AG04450 (cell line): ENCODE results near the gene ALOX12B. TPM values are rescaled to one million over a fixed set of nuclear protein-coding genes. Genes with fewer than 3 reads are reported as not detected.

Experiments used
- CTCF ChIA-PET: fragments of 300-600, 350-600 bp; formaldehyde crosslinking; extraction: SDS; loops from one replicate; lab custom pipeline; 2022; ENCODE audit warnings: antibody characterized with exemption, inconsistent platforms; lab: Charles Lee
- POLR2A ChIA-PET: fragments of 350-600 bp; formaldehyde crosslinking; extraction: SDS; loops from one replicate; lab custom pipeline; 2021; ENCODE audit warnings: antibody characterized with exemption, inconsistent platforms; lab: Yijun Ruan, JAX
- DNase-seq: peaks from one replicate; pipeline ENCODE4 v3.0.0-alpha.2; 2011; ENCODE audit warnings: low read depth, low spot score
- H3K27ac ChIP-seq: one replicate; pipeline ENCODE4 v1.5.1; 2012; ENCODE audit warnings: low read depth, low read length, control low read depth
- H3K27me3 ChIP-seq: one replicate; pipeline ENCODE4 v1.6.0; 2012; ENCODE audit warnings: low read length; ENCODE audit not compliant: control insufficient read depth, insufficient read depth
- H3K4me3 ChIP-seq: 2 replicates; pipeline ENCODE4 v1.5.1; 2011; ENCODE audit warnings: mild to moderate bottlenecking, low read depth, low read length, control low read depth
- H3K9me3 ChIP-seq: 2 replicates; pipeline ENCODE4 v1.5.1; 2012; ENCODE audit warnings: low read length; ENCODE audit not compliant: control insufficient read depth, insufficient read depth
- CTCF ChIP-seq: IDR thresholded peaks from 2 replicates; pipeline ENCODE4 v1.5.1; 2011; ENCODE audit warnings: low read depth, low read length, control low read depth, inconsistent platforms
- polyA plus RNA-seq: library from polyadenylated mRNA; depleted of rRNA; stranded (reverse); fragments of >200 nt; gene quantifications from 2 replicates; pipeline ENCODE4 v1.2.3, GENCODE V29; 2011

The ALOX12B gene
- polyA plus RNA-seq, 1 experiment, result not detected

GRCh38 chr17:8118769-8119580, 31.5 kb upstream of the ALOX12B start:
- peaks cover 32% of the 10 kb centered on the region for H3K27me3 ChIP-seq
- H3K4me3 ChIP-seq, result peak overlapping the region; percentile 76
- POLR2A ChIA-PET, result interaction anchor here (0.6 to 2.8 kb wide), 11 partner anchors 32 to 141 kb away, joined by 3 to 18 read pairs (median 3); partner anchors contain the start of genes AURKB and BORCS6
- H3K9me3 ChIP-seq, result no peaks in the 10 kb centered on the region; the same call in 1 of the 2 replicates
- TF ChIP-seq CTCF, result peak; percentile 90
- CTCF ChIA-PET, result interaction anchor here (0.5 to 3.8 kb wide), 47 partner anchors 8 to 332 kb away, joined by 3 to 71 read pairs (median 5); partner anchors contain the start of genes BORCS6 and SLC25A35
- DNase-seq, result peak; percentile 59
- peak overlapping the region; percentile 31 for H3K27ac ChIP-seq

- POLR2A ChIA-PET, result interaction anchor here (0.6 to 2.8 kb wide), 2 partner anchors 55 to 142 kb away, joined by 3 to 18 read pairs; no protein-coding TSS in a partner anchor
- no peak for TF ChIP-seq CTCF
- H3K27me3 ChIP-seq, result peaks cover 35% of the 10 kb centered on the region
- DNase-seq, result no peak
- peak within 1 kb of the TSS; percentile 76 for H3K4me3 ChIP-seq
- peak within 1 kb of the TSS; percentile 31 for H3K27ac ChIP-seq
- CTCF ChIA-PET, result interaction anchor here (0.5 to 3.8 kb wide), 30 partner anchors 8 to 283 kb away, joined by 3 to 71 read pairs (median 6); partner anchors contain the start of gene SLC25A35
- H3K9me3 ChIP-seq, result no peaks in the 10 kb centered on the region
Measured at GRCh38 chr17:8117980-8118768, 30.7 kb upstream of the ALOX12B start, which contains the start of gene ALOXE3. TSS of gene ALOXE3 (minus strand) at chr17:8118514. CDS start at chr17:8117990, 524 bp downstream.

GRCh38 chr17:8117367-8117979, 30.0 kb upstream of the ALOX12B start:
- DNase-seq, result no peak
- TF ChIP-seq CTCF, result no peak
- ChIA-PET CTCF (interaction anchor here (0.5 to 3.8 kb wide), 10 partner anchors 8 to 1565 kb away, joined by 3 to 71 read pairs (median 12); no protein-coding TSS in a partner anchor), POLR2A (no interaction called here)
- H3K27ac ChIP-seq, result no peak overlapping the region
- H3K4me3 ChIP-seq, result peak overlapping the region; percentile 76
- H3K27me3 ChIP-seq, result peaks cover 35% of the 10 kb centered on the region
- H3K9me3 ChIP-seq, result no peaks in the 10 kb centered on the region

GRCh38 chr17:8116776-8117175, 29.3 kb upstream of the ALOX12B start:
- ChIA-PET CTCF (interaction anchor here (0.5 to 0.7 kb wide), 2 partner anchors 71 to 1564 kb away, joined by 3 to 8 read pairs; no protein-coding TSS in a partner anchor), POLR2A (no interaction called here)
- H3K4me3 ChIP-seq, result no peak overlapping the region
- DNase-seq, result no peak
- no peak for TF ChIP-seq CTCF
- H3K9me3 ChIP-seq, result no peaks in the 10 kb centered on the region
- peaks cover 42% of the 10 kb centered on the region for H3K27me3 ChIP-seq
- no peak overlapping the region for H3K27ac ChIP-seq
